Effector memory CD8-positive, alpha-beta T cell (primary cell): ENCODE results near the gene ABCC1.
"Not testable (repeated sequence)": the region's sequence is repeated elsewhere in the genome, so short reads cannot be mapped to it uniquely, and the experiment has no call there.

Experiments used
- ATAC-seq: fragments of 150-1000 bp; cut with Tn5 transposase; replicated peaks from 2 replicates; pipeline ENCODE4 v1.10.0; 2021; ENCODE audit warnings: mild to moderate bottlenecking, moderate library complexity
- DNase-seq, 3 experiments: peaks; one replicate each; pipeline ENCODE4 v3.0.0; 2021
- H3K27ac Mint-ChIP-seq, 2 donors: one replicate each; pipeline ENCODE4 v1.8.0; 2022; ENCODE audit warnings: mild to moderate bottlenecking in 2 of 2, mixed read lengths in 2 of 2, moderate library complexity in 2 of 2
- H3K27me3 Mint-ChIP-seq, 2 donors: one replicate each; pipeline ENCODE4 v1.8.0; 2022; ENCODE audit warnings: mixed read lengths in 2 of 2
- H3K36me3 Mint-ChIP-seq: one replicate; pipeline ENCODE4 v1.8.0; 2022; ENCODE audit warnings: mild to moderate bottlenecking, moderate library complexity, mixed read lengths; ENCODE audit not compliant: insufficient read depth
- H3K4me1 Mint-ChIP-seq, 2 donors: one replicate each; pipeline ENCODE4 v1.8.0; 2022; ENCODE audit warnings: low read depth in 2 of 2, mixed read lengths in 2 of 2
- H3K4me3 Mint-ChIP-seq, 2 donors: one replicate each; pipeline ENCODE4 v1.8.0; 2022; ENCODE audit warnings: mild to moderate bottlenecking in 2 of 2, mixed read lengths in 2 of 2, moderate library complexity in 2 of 2
- H3K9me3 Mint-ChIP-seq, 2 donors: one replicate each; pipeline ENCODE4 v1.8.0; 2022; ENCODE audit warnings: mixed read lengths in 2 of 2
- total RNA-seq, 9 experiments: gene quantifications; one replicate each; lab custom pipeline; 2026; lab: John Stamatoyannopoulos, UW

The ABCC1 gene
- total RNA-seq, result 111 to 198 (median 154) reads per million in 9 experiments

- peak; percentile 36 to 49 (median 39) for DNase-seq
- peaks cover 28 to 32% of the 10 kb centered on the region in 2 donors for H3K4me1 Mint-ChIP-seq
- H3K9me3 Mint-ChIP-seq, result no peaks in the 10 kb centered on the region
- peaks cover 17% of the 10 kb centered on the region for H3K36me3 Mint-ChIP-seq
- no peaks in the 10 kb centered on the region for H3K27me3 Mint-ChIP-seq
- peak within 1 kb of the TSS; percentile 96 to 98 for H3K27ac Mint-ChIP-seq
- H3K4me3 Mint-ChIP-seq, result peak within 1 kb of the TSS; percentile 93 to 95
- peak; percentile 69 for ATAC-seq
These were observed at the start of gene ABCC1 for GRCh38 chr16:15949210-15950160. Gene ABCC1, plus strand, starts transcription at chr16:15949616. Its CDS starts 136 bp downstream, at chr16:15949752.

DNA sequence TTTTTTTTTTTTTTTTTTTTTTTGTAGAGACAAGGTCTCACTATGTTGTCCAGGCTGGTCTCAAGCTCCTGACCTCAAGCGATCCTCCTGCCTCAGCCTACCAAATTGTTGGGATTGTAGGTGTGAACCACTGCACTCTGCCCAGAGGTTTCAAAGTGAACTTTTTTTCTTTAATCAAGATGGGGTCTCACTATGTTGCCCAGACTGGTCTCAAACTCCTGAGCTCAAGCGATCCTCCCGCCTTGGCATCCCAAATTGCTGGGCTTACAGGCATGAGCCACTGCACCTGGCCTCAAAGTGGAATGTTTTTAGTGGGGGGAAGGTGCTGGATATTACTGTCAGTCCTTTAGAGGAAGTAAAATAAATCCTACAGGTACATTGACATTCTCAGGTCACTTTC is 49.1 kb upstream of the ABCC1 start:
- H3K4me1 Mint-ChIP-seq, result no peaks in the 10 kb centered on the region
- no peak overlapping the region for H3K4me3 Mint-ChIP-seq
- H3K27ac Mint-ChIP-seq, result no peak overlapping the region

DNA sequence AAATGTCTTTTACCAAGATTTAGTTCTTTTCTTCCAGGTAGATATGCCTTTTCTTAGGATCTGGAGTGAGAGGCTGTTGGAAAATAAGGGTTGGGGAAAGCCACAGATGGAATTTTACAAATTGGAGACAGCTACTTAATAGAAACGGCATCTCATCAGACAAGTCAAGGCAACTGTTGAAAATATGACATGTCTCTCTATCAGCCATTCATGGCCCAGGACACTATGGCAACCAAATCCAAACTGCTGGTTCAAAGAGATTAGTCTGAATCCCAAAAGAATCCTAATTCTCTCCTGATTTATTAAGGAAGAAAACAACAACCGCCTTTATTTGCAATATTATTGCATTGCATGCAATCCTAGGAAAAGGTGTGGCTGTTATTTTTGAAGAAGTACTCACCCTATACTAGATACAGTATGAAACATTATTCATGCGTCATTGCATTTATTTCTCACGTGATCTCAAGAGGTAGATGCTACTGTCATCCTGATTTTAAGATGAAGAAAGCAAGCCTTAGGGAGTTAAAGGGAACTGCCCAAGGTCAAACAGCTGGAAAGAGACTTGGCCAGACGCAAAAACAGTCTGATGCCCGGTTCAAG is 48.4 kb upstream of the ABCC1 start:
- no peaks in the 10 kb centered on the region for H3K9me3 Mint-ChIP-seq
- no peaks in the 10 kb centered on the region for H3K27me3 Mint-ChIP-seq
- no peak overlapping the region for H3K4me3 Mint-ChIP-seq
- no peak overlapping the region for H3K27ac Mint-ChIP-seq
- DNase-seq (no peak), ATAC-seq (no peak)
- no peaks in the 10 kb centered on the region for H3K36me3 Mint-ChIP-seq
- no peaks in the 10 kb centered on the region for H3K4me1 Mint-ChIP-seq

More for the DNA sequence above, 49.1 kb upstream of the ABCC1 start:
- no peaks in the 10 kb centered on the region for H3K36me3 Mint-ChIP-seq
- DNase-seq, result no peak
- H3K27me3 Mint-ChIP-seq, result no peaks in the 10 kb centered on the region
- ATAC-seq, result no peak
- no peaks in the 10 kb centered on the region for H3K9me3 Mint-ChIP-seq

- ATAC-seq (no peak), DNase-seq (no peak)
- H3K9me3 Mint-ChIP-seq, result no peaks in the 10 kb centered on the region
- no peaks in the 10 kb centered on the region for H3K36me3 Mint-ChIP-seq
- no peak overlapping the region for H3K27ac Mint-ChIP-seq
- H3K4me1 Mint-ChIP-seq, result peaks cover 0 to 3% of the 10 kb centered on the region in 2 donors
- peaks cover 6 to 7% of the 10 kb centered on the region in 2 donors for H3K27me3 Mint-ChIP-seq
- H3K4me3 Mint-ChIP-seq, result no peak overlapping the region
These were observed 45.5 kb upstream of the ABCC1 start for GRCh38 chr16:15903960-15904359.

DNA sequence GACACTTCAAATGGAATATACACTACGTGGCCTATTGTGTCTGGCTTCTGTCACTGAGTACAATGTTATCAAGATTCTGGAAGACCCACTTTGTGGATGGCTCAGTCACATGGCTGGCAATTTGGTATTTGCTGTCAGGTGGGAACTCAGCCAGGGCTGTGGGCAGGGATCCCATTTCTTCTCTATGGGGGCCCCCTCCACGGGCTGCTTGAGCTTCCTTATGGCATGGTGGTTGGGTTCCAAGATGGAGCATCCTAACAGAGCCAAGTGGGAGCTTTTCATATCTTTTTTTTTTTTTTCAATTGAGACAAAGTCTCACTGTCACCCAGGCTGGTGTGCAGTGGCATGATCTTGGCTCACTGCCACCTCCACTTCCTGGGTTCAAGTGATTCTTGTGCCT is 43.0 kb upstream of the ABCC1 start:
- Mint-ChIP-seq H3K27me3 (peaks cover 6 to 7% of the 10 kb centered on the region in 2 donors), H3K36me3 (no peaks in the 10 kb centered on the region), H3K4me1 (peaks cover 0 to 3% of the 10 kb centered on the region in 2 donors), H3K4me3 (no peak overlapping the region), H3K27ac (no peak overlapping the region), H3K9me3 (no peaks in the 10 kb centered on the region)
- DNase-seq (no peak), ATAC-seq (no peak)

DNA sequence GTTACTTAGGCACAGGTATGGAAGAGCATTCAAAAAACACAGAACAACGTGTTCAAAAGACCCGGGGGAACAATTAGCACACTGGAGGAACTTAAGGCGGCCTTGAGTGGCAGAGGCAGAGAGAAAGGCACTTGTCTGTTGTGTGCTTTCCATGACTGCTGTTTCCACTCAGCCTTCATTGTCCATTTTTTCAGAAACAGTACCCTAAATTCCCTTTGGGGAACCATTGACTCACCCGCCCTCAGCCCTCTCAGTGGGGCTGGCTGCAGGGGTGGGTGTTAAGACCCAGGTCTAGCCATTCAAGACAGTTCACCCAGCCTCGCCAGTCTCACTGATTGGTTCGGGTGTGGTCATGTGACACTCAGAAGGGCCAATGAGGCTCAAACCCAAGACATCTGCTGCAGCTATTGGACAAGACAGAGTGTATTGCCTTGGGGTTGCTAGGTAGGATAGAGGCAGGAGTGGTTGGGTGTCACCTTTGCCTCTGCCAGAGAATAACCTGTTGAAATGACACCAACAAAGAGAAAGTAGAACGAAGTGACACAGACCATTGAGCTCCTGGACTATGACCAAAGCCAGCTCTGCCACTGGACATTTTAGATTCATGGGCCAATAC is 41.4 kb upstream of the ABCC1 start:
- H3K27ac Mint-ChIP-seq, result no peak overlapping the region
- no peaks in the 10 kb centered on the region for H3K9me3 Mint-ChIP-seq
- peaks cover 2 to 3% of the 10 kb centered on the region in 2 donors for H3K4me1 Mint-ChIP-seq
- no peak overlapping the region for H3K4me3 Mint-ChIP-seq
- ATAC-seq, result peak; percentile 90
- peaks cover 6 to 7% of the 10 kb centered on the region in 2 donors for H3K27me3 Mint-ChIP-seq
- no peaks in the 10 kb centered on the region for H3K36me3 Mint-ChIP-seq
- peak; percentile 6 to 21 (median 7) for DNase-seq

DNA sequence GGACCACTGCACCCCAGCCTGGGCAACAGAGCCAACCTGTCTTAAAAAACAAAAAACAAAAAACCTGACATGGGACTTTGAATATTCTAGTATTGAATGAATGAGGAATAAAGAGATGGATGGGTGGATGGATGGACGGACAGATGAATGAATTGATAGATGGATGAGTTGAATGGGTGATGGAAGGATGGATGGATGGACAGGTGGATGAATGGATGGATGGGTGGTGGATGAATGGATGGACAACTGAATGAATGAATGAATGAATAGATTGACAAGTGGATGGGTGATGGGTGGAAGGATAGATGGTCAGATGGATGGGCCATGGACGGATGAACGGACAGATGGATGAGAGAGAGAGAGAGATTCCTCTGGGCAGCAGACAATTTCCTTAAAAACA is 38.2 kb upstream of the ABCC1 start:
- no peak for DNase-seq
- no peak for ATAC-seq
- Mint-ChIP-seq H3K4me1 (peaks cover 3 to 4% of the 10 kb centered on the region in 2 donors), H3K27ac (no peak overlapping the region), H3K9me3 (no peaks in the 10 kb centered on the region), H3K27me3 (peaks cover 6 to 7% of the 10 kb centered on the region in 2 donors), H3K36me3 (no peaks in the 10 kb centered on the region), H3K4me3 (no peak overlapping the region)

DNA sequence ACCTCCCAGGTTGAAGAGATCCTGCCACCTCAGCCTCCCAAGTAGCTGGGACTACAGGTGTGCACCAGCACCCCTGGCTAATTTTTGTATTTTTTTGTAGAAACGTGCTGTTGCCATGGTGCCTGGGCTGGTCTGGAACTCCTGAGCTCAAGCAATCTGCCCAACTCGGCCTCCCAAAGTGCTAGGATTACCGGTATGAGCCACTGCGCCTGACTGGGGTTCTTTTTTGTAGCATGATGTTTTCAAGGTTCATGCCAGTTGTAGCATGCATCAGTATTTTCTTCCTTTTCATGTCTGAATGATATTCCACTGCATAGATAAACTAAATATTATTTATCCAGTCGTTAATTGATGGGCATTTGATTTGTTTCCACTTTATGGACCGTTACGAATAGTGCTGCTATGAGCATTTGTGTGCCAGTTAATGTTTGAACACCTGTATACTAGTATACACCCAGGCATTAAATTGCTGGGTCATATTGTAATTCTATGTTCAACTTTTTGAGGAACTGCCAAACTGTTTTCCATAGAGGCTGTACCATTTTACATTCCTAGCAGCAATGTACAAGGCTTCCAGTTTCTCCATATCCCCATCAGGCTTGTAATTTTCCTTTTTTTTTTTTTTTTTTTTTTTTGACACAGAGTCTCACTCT is 36.2 kb upstream of the ABCC1 start:
- Mint-ChIP-seq H3K36me3 (no peaks in the 10 kb centered on the region), H3K4me3 (peak overlapping the region; percentile 52 to 58)

GRCh38 chr16:15915555-15916081 is 33.8 kb upstream of the ABCC1 start:
- Mint-ChIP-seq H3K27me3 (peaks cover 0 to 5% of the 10 kb centered on the region in 2 donors), H3K4me3 (no peak overlapping the region), H3K4me1 (peaks cover 0 to 4% of the 10 kb centered on the region in 2 donors), H3K36me3 (no peaks in the 10 kb centered on the region), H3K27ac (no peak overlapping the region), H3K9me3 (no peaks in the 10 kb centered on the region)
- no peak for DNase-seq
- ATAC-seq, result no peak

More for the DNA sequence above, 36.2 kb upstream of the ABCC1 start:
- Mint-ChIP-seq H3K27me3 (peaks cover under 1 to 1% of the 10 kb centered on the region in 2 donors), H3K27ac (peak overlapping the region; percentile 45 to 56), H3K9me3 (no peaks in the 10 kb centered on the region), H3K4me1 (peaks cover 0 to 4% of the 10 kb centered on the region in 2 donors)
- ATAC-seq, result no peak
- no peak for DNase-seq

DNA sequence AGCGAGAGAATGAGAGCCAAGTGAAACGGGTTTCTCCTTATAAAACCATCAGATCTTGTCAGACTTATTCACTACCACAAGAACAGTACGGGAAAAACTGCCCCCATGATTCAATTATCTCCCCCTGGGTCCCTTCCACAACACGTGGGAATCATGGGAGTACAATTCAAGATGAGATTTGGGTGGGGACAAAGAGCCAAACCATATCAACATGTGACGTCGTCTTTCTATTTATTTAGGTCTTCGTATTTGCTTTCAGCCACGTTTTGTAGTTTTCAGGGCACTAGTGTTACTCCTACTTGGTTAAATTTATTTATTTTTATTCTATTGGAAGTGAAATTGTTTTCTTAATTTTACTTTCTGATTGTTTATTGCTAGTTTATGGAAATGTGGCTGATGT is 33.1 kb upstream of the ABCC1 start:
- Mint-ChIP-seq H3K4me1 (peaks cover 0 to 4% of the 10 kb centered on the region in 2 donors), H3K9me3 (no peaks in the 10 kb centered on the region), H3K27me3 (peaks cover 0 to 5% of the 10 kb centered on the region in 2 donors), H3K27ac (no peak overlapping the region), H3K4me3 (no peak overlapping the region), H3K36me3 (no peaks in the 10 kb centered on the region)
- DNase-seq, result no peak
- ATAC-seq, result no peak

DNA sequence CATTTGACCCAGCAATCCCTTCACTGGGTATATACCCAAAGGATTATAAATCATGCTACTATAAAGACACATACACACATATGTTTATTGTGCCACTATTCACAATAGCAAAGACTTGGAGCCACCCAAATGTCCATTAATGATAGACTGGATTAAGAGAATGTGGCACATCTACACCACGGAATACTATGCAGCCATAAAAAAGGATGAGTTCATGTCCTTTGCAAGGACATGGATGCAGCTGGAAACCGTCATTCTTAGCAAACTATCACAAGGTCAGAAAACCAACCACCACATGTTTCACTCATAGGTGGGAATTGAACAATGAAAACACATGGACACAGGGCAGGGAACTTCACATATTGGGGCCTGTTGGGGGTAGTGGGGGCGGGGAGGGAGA is 31.1 kb upstream of the ABCC1 start:
- not testable (repeated sequence) for H3K4me3 Mint-ChIP-seq, H3K9me3 Mint-ChIP-seq, H3K27me3 Mint-ChIP-seq, H3K27ac Mint-ChIP-seq, H3K4me1 Mint-ChIP-seq, ATAC-seq, DNase-seq, H3K36me3 Mint-ChIP-seq

DNA sequence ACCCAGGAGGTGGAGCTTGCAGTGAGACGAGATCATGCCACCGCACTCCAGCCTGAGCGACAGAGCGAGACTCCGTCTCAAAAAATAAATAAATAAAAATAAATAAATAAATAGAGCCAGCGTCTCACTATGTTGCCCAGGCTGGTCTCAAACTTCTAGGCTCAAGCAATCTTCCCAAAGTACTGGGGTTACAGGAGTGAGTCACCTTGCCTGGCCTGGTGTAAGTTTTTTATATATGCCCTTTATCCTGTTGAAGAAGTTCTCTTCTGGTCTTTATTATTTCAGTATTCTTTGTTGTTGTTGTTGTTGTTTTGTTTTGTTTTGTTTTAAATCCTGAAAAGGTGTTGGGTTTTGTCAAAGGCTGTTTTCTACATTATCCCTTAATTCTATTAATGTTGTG is 30.1 kb upstream of the ABCC1 start:
- DNase-seq, result no peak
- no peaks in the 10 kb centered on the region for H3K9me3 Mint-ChIP-seq
- no peak for ATAC-seq
- no peaks in the 10 kb centered on the region for H3K4me1 Mint-ChIP-seq
- no peaks in the 10 kb centered on the region for H3K36me3 Mint-ChIP-seq
- no peak overlapping the region for H3K27ac Mint-ChIP-seq
- H3K27me3 Mint-ChIP-seq, result peaks cover 0 to 5% of the 10 kb centered on the region in 2 donors
- no peak overlapping the region for H3K4me3 Mint-ChIP-seq

- Mint-ChIP-seq H3K36me3 (no peaks in the 10 kb centered on the region), H3K4me3 (no peak overlapping the region), H3K27me3 (no peaks in the 10 kb centered on the region), H3K4me1 (no peaks in the 10 kb centered on the region), H3K27ac (no peak overlapping the region), H3K9me3 (no peaks in the 10 kb centered on the region)
- ATAC-seq (no peak), DNase-seq (no peak)
These were observed 24.4 kb upstream of the ABCC1 start for GRCh38 chr16:15924996-15925395.
